ENCODE measurements around the gene GTF3A. TPM values are rescaled to one million over a fixed set of nuclear protein-coding genes. Genes with fewer than 3 reads are reported as not detected.
"Not testable (repeated sequence)": the region's sequence is repeated elsewhere in the genome, so short reads cannot be mapped to it uniquely, and the experiment has no call there.

GTF3A gene
- total and polyA plus RNA-seq, 2 donors: 67.8 to 117 TPM

DNA sequence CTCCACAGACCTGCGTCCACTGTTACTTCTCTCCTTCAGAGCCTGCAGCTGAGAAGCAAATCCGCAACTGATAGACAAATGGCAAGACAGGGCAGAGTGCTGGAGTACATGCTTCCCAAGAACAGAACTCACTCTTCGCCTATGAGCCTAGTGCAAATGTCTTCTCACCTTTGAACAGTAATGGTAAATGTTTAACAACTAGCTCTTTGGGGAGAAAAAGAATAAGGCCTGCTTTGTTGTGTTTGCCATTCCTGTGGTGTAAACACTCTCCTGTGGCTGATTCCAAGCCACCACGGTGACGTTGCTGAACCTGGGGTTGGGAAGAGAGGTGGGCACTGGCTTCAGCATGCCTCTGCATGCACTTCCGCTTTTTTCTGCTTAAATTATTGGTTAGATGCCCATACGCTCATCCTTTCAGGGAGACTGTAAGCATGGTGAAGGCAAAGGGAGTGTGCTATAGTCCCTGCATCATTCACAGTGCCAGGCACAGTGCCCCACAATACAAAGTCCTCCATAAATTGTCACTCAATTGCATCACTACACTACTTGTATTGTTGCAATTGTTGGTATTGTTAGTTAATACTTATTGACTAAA lies 28.1 kb upstream of the GTF3A start:
- DNase-seq (ENCODE audit: extremely low spot score): no peak
- 76% methylated on average over 7 of the region's 7 CpGs for WGBS
- no peak overlapping the region for H3K27ac ChIP-seq (ENCODE audit: low read depth)
- no peaks in the 10 kb centered on the region for H3K4me1 ChIP-seq (ENCODE audit: insufficient read depth)
- no peaks in the 10 kb centered on the region for H3K36me3 ChIP-seq (ENCODE audit: insufficient read depth)
- H3K4me3 ChIP-seq (ENCODE audit: low read depth, low read length): no peak overlapping the region

DNA sequence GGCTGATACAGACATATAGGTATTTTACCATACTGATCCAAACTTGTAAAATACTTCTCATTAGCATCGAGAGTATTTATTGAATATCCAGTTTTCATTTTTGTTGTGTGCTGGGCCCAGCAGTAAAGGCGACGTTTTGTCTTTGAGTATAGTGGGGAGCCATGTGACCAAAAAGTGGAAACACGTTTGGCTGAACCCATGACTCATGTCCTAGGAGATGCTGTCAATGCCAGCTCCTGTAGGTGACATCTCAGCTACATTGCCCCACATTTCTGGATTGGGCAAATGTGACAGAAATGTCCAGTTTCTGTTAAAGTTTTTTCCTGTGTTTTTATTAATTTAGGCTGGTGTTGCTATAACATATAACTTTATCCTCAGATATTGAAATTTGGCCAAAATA lies 26.1 kb upstream of the GTF3A start:
- Histone ChIP-seq H3K4me1 (ENCODE audit: insufficient read depth) (no peaks in the 10 kb centered on the region), H3K4me3 (ENCODE audit: low read depth, low read length) (no peak overlapping the region), H3K27ac (ENCODE audit: low read depth) (no peak overlapping the region), H3K36me3 (ENCODE audit: insufficient read depth) (no peaks in the 10 kb centered on the region)
- no peak for DNase-seq (ENCODE audit: extremely low spot score)
- 73% methylated on average over 4 of the region's 4 CpGs for WGBS

DNA sequence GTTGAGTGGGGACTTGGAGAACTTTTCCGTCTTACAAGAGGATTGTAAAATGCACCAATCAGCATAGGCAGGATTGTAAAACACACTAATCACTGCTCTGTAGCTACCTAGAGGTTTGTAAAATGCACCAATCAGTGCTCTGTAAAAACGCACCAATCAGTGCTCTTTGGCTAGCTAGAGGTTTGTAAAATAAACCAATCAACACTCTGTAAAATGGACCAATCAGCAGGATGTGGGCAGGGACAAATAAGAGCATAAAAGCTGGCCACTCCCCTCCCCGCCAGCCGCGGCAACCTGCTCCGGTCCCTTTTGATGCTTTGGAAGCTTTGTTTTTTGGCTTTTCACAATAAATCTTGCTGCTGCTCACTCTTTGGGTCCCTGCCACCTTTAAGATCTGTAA lies 24.0 kb upstream of the GTF3A start:
- H3K4me3 ChIP-seq (ENCODE audit: low read depth, low read length); DNase-seq (ENCODE audit: extremely low spot score); H3K36me3 ChIP-seq (ENCODE audit: insufficient read depth); H3K27ac ChIP-seq (ENCODE audit: low read depth); H3K4me1 ChIP-seq (ENCODE audit: insufficient read depth): not testable (repeated sequence)
- 94% methylated on average over 6 of the region's 6 CpGs for WGBS

DNA sequence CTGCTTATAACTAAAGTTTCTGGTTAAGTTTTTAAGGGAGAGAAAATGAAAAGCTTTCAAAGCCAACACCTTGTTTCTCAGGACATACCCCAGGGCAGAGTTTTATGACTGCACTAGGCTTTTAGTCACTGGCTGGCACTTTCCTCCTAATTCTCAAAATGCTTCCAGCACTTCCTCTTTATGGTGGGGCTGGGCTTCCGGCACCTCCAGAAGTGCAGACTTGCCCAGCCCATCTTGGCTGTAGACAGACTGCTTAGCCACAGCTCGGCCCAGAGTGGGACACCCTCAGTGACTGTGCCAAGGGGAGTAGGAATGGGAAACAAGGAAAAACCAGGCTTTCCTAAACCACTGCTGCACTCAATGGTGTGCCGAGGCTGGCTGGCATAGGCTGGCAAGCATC lies 23.2 kb upstream of the GTF3A start:
- H3K4me1 ChIP-seq (ENCODE audit: insufficient read depth): no peaks in the 10 kb centered on the region
- no peaks in the 10 kb centered on the region for H3K36me3 ChIP-seq (ENCODE audit: insufficient read depth)
- H3K4me3 ChIP-seq (ENCODE audit: low read depth, low read length): no peak overlapping the region
- no peak for DNase-seq (ENCODE audit: extremely low spot score)
- WGBS: 45% methylated on average over 3 of the region's 3 CpGs
- no peak overlapping the region for H3K27ac ChIP-seq (ENCODE audit: low read depth)

DNA sequence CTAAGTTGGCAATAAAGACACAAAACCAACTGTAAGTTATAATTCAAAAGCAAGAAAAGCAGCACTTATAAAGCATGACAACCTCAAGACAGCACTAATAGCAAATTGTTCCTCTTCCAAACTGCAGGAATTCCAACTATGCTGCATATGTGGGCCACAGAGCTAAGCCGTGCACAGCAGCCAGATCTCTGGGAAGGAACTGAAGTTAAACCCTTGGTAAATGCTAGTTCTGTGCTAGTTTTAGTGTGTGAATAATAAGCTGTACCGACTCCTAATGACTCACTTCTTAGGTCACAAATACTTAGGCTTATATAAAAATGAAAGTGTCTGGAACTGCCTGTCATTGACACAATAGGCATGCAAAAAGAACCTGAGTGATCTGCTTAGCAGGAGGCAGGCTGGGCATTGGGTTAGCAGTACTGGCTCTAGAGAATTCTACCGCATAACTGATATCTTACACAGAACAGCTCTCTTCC lies 21.2 kb upstream of the GTF3A start:
- no peaks in the 10 kb centered on the region for H3K36me3 ChIP-seq (ENCODE audit: insufficient read depth)
- H3K4me3 ChIP-seq (ENCODE audit: low read depth, low read length): no peak overlapping the region
- no peak overlapping the region for H3K27ac ChIP-seq (ENCODE audit: low read depth)
- H3K4me1 ChIP-seq (ENCODE audit: insufficient read depth): no peaks in the 10 kb centered on the region
- WGBS: 14% methylated on average over 3 of the region's 3 CpGs
- no peak for DNase-seq (ENCODE audit: extremely low spot score)

DNA sequence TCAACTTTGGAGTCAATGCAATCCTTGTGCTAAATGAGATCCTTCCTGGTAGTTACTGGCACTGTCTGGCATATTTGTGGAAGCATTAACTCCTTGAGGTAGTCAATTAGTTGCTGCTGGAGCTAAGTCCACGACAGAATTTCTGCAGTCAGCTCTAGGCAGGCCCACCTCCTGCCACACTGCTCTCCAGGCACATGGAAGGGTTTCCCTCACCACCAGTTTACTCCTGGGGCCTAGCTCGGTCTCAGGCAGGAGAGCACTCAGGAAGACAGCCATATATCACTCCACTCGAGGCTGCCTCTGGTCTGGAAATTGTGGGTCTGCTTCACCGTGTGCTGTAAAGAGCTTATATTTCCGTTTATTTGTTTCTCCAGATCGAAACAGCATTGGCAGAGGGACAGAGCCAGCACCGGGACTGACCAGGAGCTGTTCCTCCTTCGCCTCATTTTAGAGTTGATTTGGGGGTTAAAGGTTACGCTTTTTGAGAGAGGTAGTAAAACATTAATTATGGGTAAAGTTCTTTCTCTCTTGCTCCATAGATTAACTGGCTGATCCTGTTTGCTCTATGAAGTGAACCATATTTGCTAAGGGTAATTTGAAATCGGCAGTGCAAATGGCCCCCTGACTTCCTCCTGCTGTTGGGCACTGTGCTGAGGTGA lies 20.6 kb upstream of the GTF3A start:
- no peak for DNase-seq (ENCODE audit: extremely low spot score)
- Histone ChIP-seq H3K27ac (ENCODE audit: low read depth) (no peak overlapping the region), H3K4me3 (ENCODE audit: low read depth, low read length) (no peak overlapping the region), H3K4me1 (ENCODE audit: insufficient read depth) (no peaks in the 10 kb centered on the region), H3K36me3 (ENCODE audit: insufficient read depth) (no peaks in the 10 kb centered on the region)
- 57% methylated on average over 10 of the region's 10 CpGs for WGBS

DNA sequence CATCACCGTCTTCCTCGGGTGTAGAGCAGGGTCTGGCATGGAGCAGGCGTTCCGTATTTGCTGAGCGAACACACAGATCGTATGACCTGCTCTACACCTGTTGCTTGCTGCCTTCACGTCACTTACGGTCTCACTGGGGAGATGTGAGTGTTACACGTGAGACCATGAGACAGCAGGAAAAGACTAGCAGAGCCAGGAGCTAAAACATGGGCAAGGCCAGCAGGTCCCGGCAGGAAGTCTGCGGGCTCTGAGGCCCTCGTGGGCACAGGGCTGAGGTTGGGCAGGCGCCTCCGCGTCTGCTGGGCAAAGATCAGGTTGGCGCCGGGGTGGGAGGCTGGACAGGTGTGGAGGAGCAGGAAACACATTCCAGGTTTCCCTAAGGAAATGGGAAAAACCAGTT lies 19.7 kb upstream of the GTF3A start:
- no peak overlapping the region for H3K4me3 ChIP-seq (ENCODE audit: low read depth, low read length)
- DNase-seq (ENCODE audit: extremely low spot score): no peak
- H3K36me3 ChIP-seq (ENCODE audit: insufficient read depth): no peaks in the 10 kb centered on the region
- H3K27ac ChIP-seq (ENCODE audit: low read depth): no peak overlapping the region
- 86% methylated on average over 17 of the region's 17 CpGs for WGBS
- no peaks in the 10 kb centered on the region for H3K4me1 ChIP-seq (ENCODE audit: insufficient read depth)

DNA sequence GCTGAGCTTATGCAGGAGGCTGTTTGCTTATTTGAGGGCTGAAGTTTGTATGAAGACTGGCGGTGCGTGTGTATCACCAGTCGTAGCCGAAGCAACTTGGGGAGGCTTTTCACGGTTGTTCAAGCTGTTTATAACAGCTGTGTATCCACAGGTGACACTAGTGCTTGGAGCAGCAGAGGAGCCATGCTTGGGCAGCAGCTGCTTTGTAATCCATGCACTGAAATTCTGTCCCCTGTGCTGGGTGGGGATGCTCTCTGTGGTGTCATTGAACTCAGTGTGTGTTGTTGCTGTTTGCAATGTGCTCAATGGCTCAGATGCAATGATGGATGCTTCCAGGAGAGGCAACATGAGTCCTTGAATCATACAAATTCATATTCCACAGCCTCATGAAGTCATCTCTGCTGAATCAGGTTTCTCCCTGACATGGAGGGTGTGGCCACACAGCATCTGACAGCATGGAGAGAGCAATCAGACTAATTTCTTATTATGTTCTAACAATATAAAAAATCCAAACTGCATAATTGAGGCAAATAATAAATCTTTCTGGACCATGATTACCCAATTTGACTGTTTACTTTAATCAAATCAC lies 18.8 kb upstream of the GTF3A start:
- Histone ChIP-seq H3K4me3 (ENCODE audit: low read depth, low read length) (no peak overlapping the region), H3K4me1 (ENCODE audit: insufficient read depth) (no peaks in the 10 kb centered on the region), H3K27ac (ENCODE audit: low read depth) (no peak overlapping the region), H3K36me3 (ENCODE audit: insufficient read depth) (no peaks in the 10 kb centered on the region)
- WGBS: 81% methylated on average over 5 of the region's 5 CpGs
- DNase-seq (ENCODE audit: extremely low spot score): no peak

DNA sequence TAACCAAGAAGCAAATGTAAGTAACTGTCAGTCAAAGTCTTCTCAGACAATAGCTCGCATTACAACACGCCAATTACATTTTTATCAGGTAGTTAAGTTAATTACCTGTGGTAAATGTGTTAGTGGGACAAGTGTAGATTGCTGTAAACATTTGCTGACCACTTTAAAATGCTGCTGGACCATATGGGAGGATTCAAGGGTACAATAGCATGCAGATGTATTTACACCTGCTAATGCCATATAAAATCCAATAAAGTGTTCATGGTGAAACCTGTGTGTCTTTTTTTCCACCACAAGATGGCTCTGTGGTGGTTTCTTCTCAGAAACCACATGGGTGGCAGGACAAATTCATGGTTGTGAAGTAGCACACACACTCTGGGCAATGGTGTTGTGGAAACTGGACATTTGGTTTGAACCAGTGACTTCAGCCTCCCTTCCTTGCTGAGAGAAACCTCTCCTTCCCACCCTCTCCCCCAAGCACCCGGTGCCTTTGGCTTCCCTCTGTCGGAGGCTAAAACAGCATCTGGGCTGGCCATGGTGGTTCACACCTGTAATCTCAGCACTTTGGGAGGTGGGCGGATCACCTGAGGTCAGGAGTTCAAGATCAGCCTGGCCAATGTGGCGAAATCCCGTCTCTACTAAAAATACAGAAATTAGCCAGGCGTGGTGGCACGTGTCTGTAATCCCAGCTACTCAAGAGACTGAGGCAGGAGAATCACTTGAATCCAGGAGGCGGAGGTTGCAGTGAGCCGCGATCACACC lies 18.1 kb upstream of the GTF3A start:
- no peak for DNase-seq (ENCODE audit: extremely low spot score)
- no peak overlapping the region for H3K4me3 ChIP-seq (ENCODE audit: low read depth, low read length)
- no peaks in the 10 kb centered on the region for H3K4me1 ChIP-seq (ENCODE audit: insufficient read depth)
- H3K27ac ChIP-seq (ENCODE audit: low read depth): no peak overlapping the region
- 80% methylated on average over 12 of the region's 12 CpGs for WGBS
- no peaks in the 10 kb centered on the region for H3K36me3 ChIP-seq (ENCODE audit: insufficient read depth)

DNA sequence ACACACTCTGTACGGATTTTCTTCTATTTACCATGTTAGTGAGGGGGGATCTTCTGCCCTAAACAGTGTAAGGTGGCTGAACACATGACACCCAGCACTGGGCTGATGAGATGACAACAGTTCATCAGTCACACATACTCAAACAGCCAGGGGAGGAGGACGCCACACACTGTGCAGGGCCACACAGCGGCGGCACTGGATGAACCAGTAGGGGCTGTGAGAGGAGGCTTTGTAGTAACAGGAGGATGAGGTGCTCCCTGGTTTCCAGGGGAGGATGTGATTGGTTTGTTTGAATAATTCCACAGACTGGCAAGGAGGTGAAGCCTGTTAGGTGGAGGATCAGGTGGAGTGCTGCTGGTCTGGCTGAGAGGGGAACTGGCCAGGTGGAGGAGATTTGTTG lies 16.3 kb upstream of the GTF3A start:
- no peak for DNase-seq (ENCODE audit: extremely low spot score)
- Histone ChIP-seq H3K36me3 (ENCODE audit: insufficient read depth) (no peaks in the 10 kb centered on the region), H3K4me3 (ENCODE audit: low read depth, low read length) (no peak overlapping the region), H3K27ac (ENCODE audit: low read depth) (no peak overlapping the region), H3K4me1 (ENCODE audit: insufficient read depth) (no peaks in the 10 kb centered on the region)
- 55% methylated on average over 4 of the region's 4 CpGs for WGBS

DNA sequence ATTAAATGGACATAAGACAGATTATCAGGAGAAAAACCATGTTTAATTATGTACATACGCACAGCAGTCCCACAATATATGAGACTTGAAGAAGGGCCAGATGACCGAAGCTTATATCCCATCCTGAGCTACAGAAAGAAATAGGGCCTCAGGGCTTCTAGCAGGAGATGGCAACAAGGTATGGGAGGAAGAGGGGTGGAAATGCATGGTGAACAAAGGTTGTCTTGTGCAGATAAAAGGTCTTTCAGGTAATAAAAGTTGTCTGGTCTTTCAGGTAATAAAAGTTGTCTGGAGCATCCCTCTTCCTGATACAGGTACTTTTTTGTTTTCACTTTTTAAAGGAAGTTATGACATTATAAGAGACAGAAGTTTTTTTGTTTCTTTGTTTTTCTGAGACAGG lies 15.4 kb upstream of the GTF3A start:
- no peak overlapping the region for H3K27ac ChIP-seq (ENCODE audit: low read depth)
- 88% methylated on average over 2 of the region's 2 CpGs for WGBS
- no peaks in the 10 kb centered on the region for H3K36me3 ChIP-seq (ENCODE audit: insufficient read depth)

DNA sequence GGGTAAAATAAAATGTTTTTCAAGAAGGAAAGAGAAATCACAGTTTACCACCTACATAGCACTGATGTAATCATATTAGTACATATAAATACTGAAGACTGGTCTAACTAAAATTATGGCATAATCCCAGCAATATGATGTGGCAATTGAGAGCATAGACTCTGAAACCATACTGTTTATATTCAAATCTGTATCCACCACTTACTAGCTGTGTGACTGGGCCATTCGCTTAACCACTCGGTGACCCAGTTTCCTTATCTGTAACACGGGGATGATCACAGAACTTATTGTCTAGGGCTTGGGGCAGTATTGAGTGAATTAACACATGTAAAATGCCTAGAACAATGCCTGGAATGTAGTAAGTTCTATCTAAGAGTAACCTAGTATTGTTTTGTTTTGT lies 13.1 kb upstream of the GTF3A start:
- 70% methylated on average over 3 of the region's 3 CpGs for WGBS
- Histone ChIP-seq H3K4me1 (ENCODE audit: insufficient read depth) (no peaks in the 10 kb centered on the region), H3K4me3 (ENCODE audit: low read depth, low read length) (no peak overlapping the region), H3K36me3 (ENCODE audit: insufficient read depth) (no peaks in the 10 kb centered on the region), H3K27ac (ENCODE audit: low read depth) (no peak overlapping the region)
- DNase-seq (ENCODE audit: extremely low spot score): no peak

More for the DNA sequence above, 15.4 kb upstream of the GTF3A start:
- no peak for DNase-seq (ENCODE audit: extremely low spot score)
- Histone ChIP-seq H3K4me3 (ENCODE audit: low read depth, low read length) (no peak overlapping the region), H3K4me1 (ENCODE audit: insufficient read depth) (no peaks in the 10 kb centered on the region)

DNA sequence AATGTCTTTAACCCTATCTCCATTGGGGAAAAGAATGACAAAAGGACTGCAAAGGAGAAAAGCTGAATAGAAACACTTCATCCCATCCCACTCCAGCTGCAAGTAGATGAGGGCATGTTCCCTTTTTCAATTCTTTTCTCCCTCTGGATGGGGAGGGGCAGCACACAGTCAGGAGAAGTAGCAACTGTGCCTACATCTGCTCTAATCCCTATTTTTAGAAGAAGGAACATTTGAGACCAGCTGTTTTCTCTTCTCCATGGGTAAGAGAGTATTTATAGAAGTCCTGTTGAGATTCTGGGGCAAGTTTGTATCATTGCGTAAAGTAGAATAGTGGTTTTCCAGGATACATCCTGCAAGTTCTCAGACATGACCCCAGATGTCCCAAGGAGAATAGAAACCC lies 9.3 kb upstream of the GTF3A start:
- Histone ChIP-seq H3K27ac (ENCODE audit: low read depth) (no peak overlapping the region), H3K4me3 (ENCODE audit: low read depth, low read length) (no peak overlapping the region), H3K36me3 (ENCODE audit: insufficient read depth) (no peaks in the 10 kb centered on the region), H3K4me1 (ENCODE audit: insufficient read depth) (no peaks in the 10 kb centered on the region)
- no peak for DNase-seq (ENCODE audit: extremely low spot score)
- WGBS: 83% methylated on average over 1 of the region's 1 CpG

DNA sequence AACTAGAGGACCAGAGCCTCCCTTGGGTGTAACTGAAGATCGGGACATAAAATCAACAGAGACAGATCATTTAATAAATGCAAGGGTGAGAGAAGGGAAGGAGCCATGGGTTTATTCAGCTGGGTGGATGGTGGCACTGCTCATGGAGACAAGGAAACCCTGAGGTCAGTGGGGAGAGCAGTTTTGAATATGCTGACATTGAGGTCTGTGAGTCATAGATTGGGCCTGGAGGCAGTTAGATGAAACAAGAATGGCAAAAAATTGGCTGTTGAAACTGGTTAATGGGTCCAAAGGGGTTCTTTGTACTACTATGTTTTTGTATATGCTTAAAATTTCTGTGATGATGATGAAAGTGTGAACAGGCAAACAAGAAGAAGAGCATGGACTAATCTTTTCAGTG lies 5.1 kb upstream of the GTF3A start:
- H3K4me1 ChIP-seq (ENCODE audit: insufficient read depth): no peaks in the 10 kb centered on the region
- H3K4me3 ChIP-seq (ENCODE audit: low read depth, low read length): no peak overlapping the region
- H3K36me3 ChIP-seq (ENCODE audit: insufficient read depth): no peaks in the 10 kb centered on the region
- 84% methylated on average over 1 of the region's 1 CpG for WGBS
- DNase-seq (ENCODE audit: extremely low spot score): no peak
- no peak overlapping the region for H3K27ac ChIP-seq (ENCODE audit: low read depth)

Data from urinary bladder (tissue), 4 donors.